ENCODE results near the gene DTWD2.

The DTWD2 gene

DNA sequence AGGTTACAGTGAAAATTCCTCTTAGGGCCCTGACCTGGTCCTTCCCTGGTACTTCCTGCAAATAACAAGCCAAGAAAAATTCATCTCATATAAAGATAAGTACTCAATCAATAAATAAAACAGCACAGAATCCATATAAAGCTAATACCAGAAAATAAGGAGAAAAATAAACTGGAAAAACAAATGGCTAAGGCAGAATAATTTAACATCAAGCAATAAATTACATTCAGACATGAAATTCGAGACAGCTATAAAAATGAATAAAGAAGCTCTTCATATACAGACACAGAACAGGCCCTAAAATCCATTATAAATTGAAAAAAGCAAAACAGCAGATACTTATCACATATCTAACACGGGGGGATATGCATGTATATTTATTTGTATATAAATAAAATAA lies 99.2 kb downstream of the DTWD2 start:
- TF ChIP-seq, protein P1, sequence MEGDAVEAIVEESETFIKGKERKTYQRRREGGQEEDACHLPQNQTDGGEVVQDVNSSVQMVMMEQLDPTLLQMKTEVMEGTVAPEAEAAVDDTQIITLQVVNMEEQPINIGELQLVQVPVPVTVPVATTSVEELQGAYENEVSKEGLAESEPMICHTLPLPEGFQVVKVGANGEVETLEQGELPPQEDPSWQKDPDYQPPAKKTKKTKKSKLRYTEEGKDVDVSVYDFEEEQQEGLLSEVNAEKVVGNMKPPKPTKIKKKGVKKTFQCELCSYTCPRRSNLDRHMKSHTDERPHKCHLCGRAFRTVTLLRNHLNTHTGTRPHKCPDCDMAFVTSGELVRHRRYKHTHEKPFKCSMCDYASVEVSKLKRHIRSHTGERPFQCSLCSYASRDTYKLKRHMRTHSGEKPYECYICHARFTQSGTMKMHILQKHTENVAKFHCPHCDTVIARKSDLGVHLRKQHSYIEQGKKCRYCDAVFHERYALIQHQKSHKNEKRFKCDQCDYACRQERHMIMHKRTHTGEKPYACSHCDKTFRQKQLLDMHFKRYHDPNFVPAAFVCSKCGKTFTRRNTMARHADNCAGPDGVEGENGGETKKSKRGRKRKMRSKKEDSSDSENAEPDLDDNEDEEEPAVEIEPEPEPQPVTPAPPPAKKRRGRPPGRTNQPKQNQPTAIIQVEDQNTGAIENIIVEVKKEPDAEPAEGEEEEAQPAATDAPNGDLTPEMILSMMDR (IDR thresholded peaks at IDR 0.05), result no peak

DNA sequence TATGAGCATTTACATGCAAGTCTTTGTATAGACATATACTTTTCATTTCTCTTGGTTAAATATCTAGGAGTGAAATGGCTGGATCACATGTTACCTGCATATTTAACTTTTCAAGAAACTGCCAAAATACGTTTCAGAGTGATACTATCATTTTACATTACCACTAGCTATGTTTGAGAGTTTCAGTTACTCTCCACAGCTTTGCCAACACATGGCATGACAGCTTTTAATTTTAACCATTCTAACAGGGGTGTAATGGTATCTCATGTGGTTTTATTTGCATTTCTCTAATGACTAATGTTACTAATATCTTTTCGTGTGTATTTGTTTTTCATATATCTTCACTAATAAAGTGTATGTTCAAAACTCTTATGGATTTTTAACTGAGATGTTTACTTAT lies 99.8 kb downstream of the DTWD2 start:
- TF ChIP-seq, protein P1 (IDR thresholded peaks at IDR 0.05), result no peak

DNA sequence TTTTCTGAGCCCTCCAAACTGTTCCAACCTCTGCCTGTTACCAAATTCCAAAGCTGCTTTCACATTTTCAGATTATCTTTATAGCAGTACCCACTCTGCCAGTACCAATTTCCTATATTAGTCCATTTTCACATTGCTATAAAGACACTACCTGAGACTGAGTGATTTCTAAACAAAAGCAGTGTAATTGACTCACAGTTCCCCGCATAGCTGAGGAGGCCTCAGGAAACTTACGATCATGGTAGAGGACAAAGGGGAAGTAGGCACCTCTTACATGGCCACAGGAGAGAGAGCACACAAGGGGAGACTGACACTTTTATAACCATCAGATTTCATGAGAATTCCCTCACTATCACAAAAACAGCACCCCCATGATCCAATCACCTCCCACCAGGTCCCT lies 105.0 kb downstream of the DTWD2 start:
- TF ChIP-seq, protein P1 (IDR thresholded peaks at IDR 0.05), result no peak

DNA sequence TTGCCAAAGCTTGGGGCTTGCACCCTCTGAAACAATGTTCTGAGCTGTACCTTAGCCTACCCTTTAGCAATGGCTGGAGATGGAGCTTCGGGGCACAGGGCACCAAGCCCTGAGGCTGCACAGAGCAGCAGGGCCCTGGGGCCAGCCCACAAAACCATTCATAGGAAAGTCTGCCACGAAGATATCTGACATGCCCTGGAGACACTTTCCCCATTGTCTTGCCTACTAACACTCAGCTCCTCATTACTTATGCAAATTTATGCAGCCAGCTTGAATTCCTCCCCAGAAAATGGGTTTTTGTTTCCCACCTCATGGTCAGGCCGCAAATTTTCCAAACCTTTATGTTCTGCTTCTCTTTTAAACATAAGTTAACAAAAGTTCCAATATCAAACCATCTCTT lies 105.7 kb downstream of the DTWD2 start:
- TF ChIP-seq, protein P1 (IDR thresholded peaks at IDR 0.05), result no peak

DNA sequence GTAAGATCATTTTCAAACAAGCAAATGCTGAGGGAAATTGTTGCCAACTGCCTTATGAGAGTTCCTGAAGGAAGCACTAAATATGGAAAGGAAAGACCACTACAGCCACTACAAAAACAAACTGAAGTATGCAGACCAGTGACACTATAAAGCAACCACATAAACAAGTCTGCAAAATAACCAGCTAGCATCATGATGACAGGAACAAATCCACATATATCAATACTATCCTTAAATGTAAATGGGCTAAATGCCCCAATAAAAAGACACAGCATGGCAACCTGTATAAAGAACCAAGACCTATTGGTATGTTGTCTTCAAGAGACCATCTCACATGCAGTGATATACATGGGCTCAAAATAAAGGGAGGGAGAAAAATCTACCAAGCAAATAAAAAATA lies 113.2 kb downstream of the DTWD2 start:
- TF ChIP-seq, protein P1 (IDR thresholded peaks at IDR 0.05), result no peak

DNA sequence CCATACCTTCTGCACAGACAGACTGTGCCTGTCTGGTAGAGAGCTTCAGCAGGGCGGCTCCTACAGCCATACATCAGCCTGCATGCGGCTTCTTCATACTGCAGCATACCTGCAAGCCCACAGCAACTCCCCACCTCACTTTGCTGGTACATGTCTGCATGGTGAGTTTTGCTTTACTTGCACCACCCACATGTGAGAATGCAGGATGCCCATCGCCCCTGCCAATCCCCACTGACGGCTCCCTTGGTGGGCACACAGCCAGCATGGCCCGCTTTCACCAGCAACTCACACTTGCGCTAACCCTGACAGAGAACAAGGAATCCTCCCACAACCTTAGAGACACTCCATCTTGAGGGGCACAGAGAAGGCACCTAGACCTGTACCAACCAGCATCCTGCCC lies 114.9 kb downstream of the DTWD2 start:
- TF ChIP-seq, protein P1 (IDR thresholded peaks at IDR 0.05), result no peak

DNA sequence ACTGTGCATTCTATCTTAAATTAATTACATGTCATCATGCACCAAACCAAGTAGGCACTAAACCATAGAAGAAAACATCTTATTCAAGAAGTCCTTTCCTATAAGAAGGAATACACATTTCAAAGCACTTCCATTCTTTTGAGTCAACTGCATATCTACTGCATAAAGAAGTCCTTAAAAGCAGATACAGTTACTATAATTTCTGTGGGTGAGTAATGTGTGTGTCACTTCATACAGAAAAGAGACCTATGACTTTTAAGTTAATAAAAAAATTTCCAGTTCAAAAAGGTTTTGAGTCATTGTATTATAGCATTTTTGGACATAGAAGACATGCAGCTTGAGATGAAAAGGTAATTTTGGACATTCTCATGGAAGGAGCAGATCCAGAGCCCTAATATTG lies 125.0 kb downstream of the DTWD2 start:
- TF ChIP-seq, protein P1 (IDR thresholded peaks at IDR 0.05), result no peak

DNA sequence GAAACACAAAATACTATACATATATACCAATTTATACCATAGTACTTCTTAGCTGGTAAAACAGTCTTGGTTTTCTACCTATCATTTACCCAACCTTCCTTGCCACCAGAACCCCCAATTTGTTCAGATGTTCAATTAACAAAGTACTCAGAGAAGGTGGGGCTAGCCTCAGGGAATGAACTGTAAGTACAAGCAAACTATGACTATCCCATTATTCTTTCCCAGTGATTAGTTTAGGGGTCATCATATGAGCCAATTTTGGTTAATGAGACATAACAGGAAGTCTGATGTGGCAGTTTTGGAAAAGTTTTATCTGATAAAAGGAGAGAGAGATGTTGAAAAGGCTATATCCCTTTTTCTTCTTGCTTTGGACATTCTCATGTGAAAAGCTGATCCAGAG lies 125.8 kb downstream of the DTWD2 start:
- TF ChIP-seq, protein P1 (IDR thresholded peaks at IDR 0.05), result no peak

Measured in LNCAP (cell line).